Neuronal stem cell (in vitro differentiated cells): Measurements from ENCODE around the gene AMER2.
A peak's percentile ranks its signal among the peaks of the same experiment; 100 is the strongest.

ENCODE experiments used
- DNase-seq: peaks from one replicate; pipeline ENCODE4 v3.0.0-alpha.2; 2013; ENCODE audit warnings: low spot score
- H2AFZ ChIP-seq: one replicate; pipeline ENCODE4 v1.6.1; 2013; ENCODE audit warnings: mild to moderate bottlenecking, low read length, inconsistent platforms
- H2AK5ac ChIP-seq: 2 replicates; pipeline ENCODE4 v1.6.1; 2013; ENCODE audit warnings: low read depth, mild to moderate bottlenecking, inconsistent platforms, low read length, moderate library complexity, mixed read lengths
- H2BK120ac ChIP-seq: 2 replicates; pipeline ENCODE4 v1.6.1; 2013; ENCODE audit warnings: low read depth, mild to moderate bottlenecking, inconsistent platforms, low read length, moderate library complexity, mixed read lengths
- H2BK12ac ChIP-seq: one replicate; pipeline ENCODE4 v1.6.1; 2013; ENCODE audit warnings: low read length, inconsistent platforms
- H2BK15ac ChIP-seq: 2 replicates; pipeline ENCODE4 v1.6.1; 2013; ENCODE audit warnings: mild to moderate bottlenecking, low read length, inconsistent platforms, mixed read lengths
- H2BK5ac ChIP-seq: one replicate; pipeline ENCODE4 v1.6.1; 2013; ENCODE audit warnings: inconsistent platforms, mild to moderate bottlenecking, low read length, moderate library complexity
- H3K14ac ChIP-seq: one replicate; pipeline ENCODE4 v1.6.1; 2013; ENCODE audit warnings: low read length, inconsistent platforms
- H3K18ac ChIP-seq: 2 replicates; pipeline ENCODE4 v1.6.1; 2013; ENCODE audit warnings: low read length, inconsistent platforms
- H3K23ac ChIP-seq: 2 replicates; pipeline ENCODE4 v1.6.1; 2013; ENCODE audit warnings: low read depth, mild to moderate bottlenecking, mixed read lengths, low read length, inconsistent platforms; ENCODE audit not compliant: poor library complexity
- H3K27ac ChIP-seq: replicated peaks from 3 replicates; pipeline ENCODE4 v1.5.1; 2013; ENCODE audit warnings: low read length, inconsistent platforms
- H3K27me3 ChIP-seq, 3 experiments: 2 replicates each; pipeline ENCODE4 v1.6.1; 2013; ENCODE audit warnings: low read length in 3 of 3, mild to moderate bottlenecking in 2 of 3, inconsistent platforms in 1 of 3, low read depth in 1 of 3, mixed read lengths in 1 of 3, moderate library complexity in 1 of 3; ENCODE audit not compliant: control insufficient read depth in 3 of 3, insufficient read depth in 3 of 3
- H3K36me3 ChIP-seq, 2 donors: replicated peaks in 1 of 2; 2 replicates each; pipeline ENCODE4 v1.6.1; 2013; ENCODE audit warnings: low read length in 2 of 2; ENCODE audit not compliant: control insufficient read depth in 2 of 2, insufficient read depth in 2 of 2
- H3K4ac ChIP-seq: 2 replicates; pipeline ENCODE4 v1.6.1; 2013; ENCODE audit warnings: inconsistent platforms, mild to moderate bottlenecking, low read length, moderate library complexity
- H3K4me1 ChIP-seq, 2 donors: 1 replicate in 1 of 2; 2 replicates in 1 of 2; pipeline ENCODE4 v1.6.1; 2013; ENCODE audit warnings: low read length in 2 of 2, low read depth in 1 of 2; ENCODE audit not compliant: control insufficient read depth in 2 of 2, insufficient read depth in 1 of 2
- H3K4me2 ChIP-seq: one replicate; pipeline ENCODE4 v1.6.1; 2013; ENCODE audit warnings: mild to moderate bottlenecking, low read length, inconsistent platforms; ENCODE audit not compliant: insufficient read depth, poor library complexity, severe bottlenecking
- H3K4me3 ChIP-seq, 2 donors: 2 replicates each; pipeline ENCODE4 v1.5.1; 2013; ENCODE audit warnings: low read length in 2 of 2, mild to moderate bottlenecking in 2 of 2, inconsistent platforms in 1 of 2, moderate library complexity in 1 of 2
- H3K79me1 ChIP-seq: one replicate; pipeline ENCODE4 v1.6.1; 2013; ENCODE audit warnings: low read depth, mild to moderate bottlenecking, inconsistent platforms, low read length, moderate library complexity
- H3K9ac ChIP-seq: one replicate; pipeline ENCODE4 v1.6.1; 2013; ENCODE audit warnings: mild to moderate bottlenecking, low read depth, low read length, inconsistent platforms; ENCODE audit not compliant: poor library complexity
- H3K9me3 ChIP-seq, 2 donors: replicated peaks in 1 of 2; 2 replicates each; pipeline versions ENCODE3 to v1.6.1; 2013; ENCODE audit warnings: low read length in 2 of 2, mild to moderate bottlenecking in 2 of 2, inconsistent platforms in 1 of 2, low read depth in 1 of 2, mixed read lengths in 1 of 2, moderate library complexity in 1 of 2; ENCODE audit not compliant: control insufficient read depth in 2 of 2, insufficient read depth in 1 of 2
- H4K8ac ChIP-seq: one replicate; pipeline ENCODE4 v1.6.1; 2013; ENCODE audit warnings: low read depth, mild to moderate bottlenecking, inconsistent platforms, low read length, moderate library complexity
- H4K91ac ChIP-seq: one replicate; pipeline ENCODE4 v1.6.1; 2013; ENCODE audit warnings: low read length, low read depth, mild to moderate bottlenecking, inconsistent platforms; ENCODE audit not compliant: poor library complexity
- WGBS, 2 donors: extraction: QIAGEN DNeasy Blood & Tissue Kit; methylation state at CpG; one replicate each; pipeline ENCODE4 v1.1.7; 2013; ENCODE audit warnings: missing lambda C conversion rate in 2 of 2, mixed read lengths in 1 of 2; ENCODE audit not compliant: insufficient read length in 2 of 2, insufficient replicate concordance in 1 of 2; ENCODE audit errors: extremely low coverage in 2 of 2; 5-methylcytosine and 5-hydroxymethylcytosine counted together

The AMER2 gene

DNA sequence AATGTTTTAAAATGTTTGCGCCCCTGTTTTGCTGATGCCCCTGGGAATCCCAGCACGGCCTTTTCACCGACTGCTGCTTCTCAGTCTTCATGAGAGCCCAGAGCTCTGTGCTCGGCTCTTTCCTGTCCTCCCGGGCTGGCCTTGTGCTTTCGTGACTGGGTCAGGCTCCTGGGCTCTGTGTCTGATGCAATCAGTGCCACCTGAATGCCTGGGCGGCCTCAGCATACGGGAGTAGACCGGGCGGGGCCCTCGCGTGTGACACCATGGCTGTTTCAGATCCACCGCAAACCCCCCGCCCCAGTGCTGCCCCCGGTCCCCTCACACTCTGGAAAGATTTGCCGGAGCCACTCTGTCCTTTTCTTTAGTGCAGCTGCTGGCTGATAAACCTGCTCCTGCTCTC, 54.8 kb downstream of the AMER2 start:
- no peaks in the 10 kb centered on the region for H3K27me3 ChIP-seq
- no peak overlapping the region for H3K4me2 ChIP-seq

DNA sequence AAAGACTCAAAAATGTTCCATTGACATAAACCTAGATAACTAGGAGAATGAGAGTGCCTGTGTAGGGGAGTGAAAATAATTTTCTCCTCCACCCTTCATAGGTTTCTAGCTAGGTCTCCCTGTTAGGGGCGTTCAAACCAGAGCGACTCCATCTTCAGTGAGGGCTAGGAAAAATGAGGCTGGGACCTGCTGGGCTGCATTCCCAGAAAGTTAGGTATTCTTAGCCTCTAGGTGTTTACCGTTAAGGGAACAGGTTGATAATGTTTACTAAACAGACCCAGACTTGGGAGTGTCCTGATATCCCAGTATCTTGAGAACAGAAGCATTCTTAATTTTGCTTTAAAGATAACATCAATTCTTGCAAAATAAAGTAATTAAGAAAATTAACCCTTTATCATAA, 56.0 kb downstream of the AMER2 start:
- Histone ChIP-seq H3K9me3 (no peaks in the 10 kb centered on the region), H2AFZ (no peak overlapping the region), H3K23ac (no peak overlapping the region), H2AK5ac (no peak overlapping the region), H4K8ac (no peak overlapping the region), H3K27ac (no peak overlapping the region), H3K4ac (no peak overlapping the region), H3K18ac (no peak overlapping the region), H2BK120ac (no peak overlapping the region), H4K91ac (no peak overlapping the region), H3K27me3 (no peaks in the 10 kb centered on the region), H2BK5ac (no peak overlapping the region), H3K4me3 (no peak overlapping the region), H3K4me2 (no peak overlapping the region), H3K36me3 (no peaks in the 10 kb centered on the region), H2BK15ac (no peak overlapping the region), H3K79me1 (no peaks in the 10 kb centered on the region), H2BK12ac (no peak overlapping the region), H3K9ac (no peak overlapping the region), H3K14ac (no peak overlapping the region), H3K4me1 (peaks cover 2 to 3% of the 10 kb centered on the region in 2 donors)
- WGBS, 2 donors: no CpG with 5 or more reads among the region's 3 CpGs
- DNase-seq: no peak

More for the DNA sequence above, 54.8 kb downstream of the AMER2 start:
- WGBS, 2 donors: no CpG with 5 or more reads among the region's 16 CpGs
- Histone ChIP-seq H2AFZ (no peak overlapping the region), H2AK5ac (no peak overlapping the region), H3K27ac (no peak overlapping the region), H2BK5ac (no peak overlapping the region), H3K79me1 (no peaks in the 10 kb centered on the region), H2BK120ac (no peak overlapping the region), H4K8ac (no peak overlapping the region), H2BK12ac (no peak overlapping the region), H4K91ac (no peak overlapping the region), H3K9ac (no peak overlapping the region), H3K4ac (no peak overlapping the region), H3K9me3 (peaks cover 0 to 3% of the 10 kb centered on the region in 2 donors), H3K23ac (no peak overlapping the region), H3K14ac (no peak overlapping the region), H3K36me3 (no peaks in the 10 kb centered on the region), H2BK15ac (no peak overlapping the region), H3K4me3 (no peak overlapping the region), H3K4me1 (peaks cover 0 to 2% of the 10 kb centered on the region in 2 donors), H3K18ac (no peak overlapping the region)
- no peak for DNase-seq

- Histone ChIP-seq H3K27me3 (no peaks in the 10 kb centered on the region), H2BK120ac (no peak overlapping the region), H3K4ac (no peak overlapping the region), H2AK5ac (no peak overlapping the region), H2BK12ac (no peak overlapping the region), H3K36me3 (no peaks in the 10 kb centered on the region), H3K4me2 (no peak overlapping the region), H2BK15ac (no peak overlapping the region), H3K9ac (no peak overlapping the region), H3K27ac (no peak overlapping the region), H3K14ac (no peak overlapping the region), H4K91ac (no peak overlapping the region), H3K4me1 (peaks cover 2 to 3% of the 10 kb centered on the region in 2 donors), H3K9me3 (no peaks in the 10 kb centered on the region), H2AFZ (peak overlapping the region; percentile 26), H3K23ac (no peak overlapping the region), H3K4me3 (no peak overlapping the region), H3K18ac (no peak overlapping the region), H3K79me1 (no peaks in the 10 kb centered on the region), H4K8ac (no peak overlapping the region), H2BK5ac (no peak overlapping the region)
- peak; percentile 66 for DNase-seq
- no CpG with 5 or more reads among the region's 3 CpGs for WGBS, 2 donors
Measured at GRCh38 chr13:25114220-25114619, 57.9 kb downstream of the AMER2 start.

- Histone ChIP-seq H3K9me3 (no peaks in the 10 kb centered on the region), H2BK120ac (no peak overlapping the region), H3K9ac (no peak overlapping the region), H3K27me3 (no peaks in the 10 kb centered on the region), H3K4me3 (no peak overlapping the region), H3K27ac (no peak overlapping the region), H3K14ac (no peak overlapping the region), H4K8ac (no peak overlapping the region), H2AK5ac (no peak overlapping the region), H2BK15ac (no peak overlapping the region), H3K4me1 (peaks cover 2 to 3% of the 10 kb centered on the region in 2 donors), H2BK12ac (no peak overlapping the region), H3K36me3 (no peaks in the 10 kb centered on the region), H3K23ac (no peak overlapping the region), H2AFZ (no peak overlapping the region), H2BK5ac (no peak overlapping the region), H3K4me2 (no peak overlapping the region), H4K91ac (no peak overlapping the region), H3K18ac (no peak overlapping the region), H3K79me1 (no peaks in the 10 kb centered on the region), H3K4ac (no peak overlapping the region)
- DNase-seq: no peak
- WGBS, 2 donors: no CpG with 5 or more reads among the region's 3 CpGs
Measured at GRCh38 chr13:25112695-25113255, 59.3 kb downstream of the AMER2 start.
